ENCODE results near the gene NHLH1.

Gene NHLH1

DNA sequence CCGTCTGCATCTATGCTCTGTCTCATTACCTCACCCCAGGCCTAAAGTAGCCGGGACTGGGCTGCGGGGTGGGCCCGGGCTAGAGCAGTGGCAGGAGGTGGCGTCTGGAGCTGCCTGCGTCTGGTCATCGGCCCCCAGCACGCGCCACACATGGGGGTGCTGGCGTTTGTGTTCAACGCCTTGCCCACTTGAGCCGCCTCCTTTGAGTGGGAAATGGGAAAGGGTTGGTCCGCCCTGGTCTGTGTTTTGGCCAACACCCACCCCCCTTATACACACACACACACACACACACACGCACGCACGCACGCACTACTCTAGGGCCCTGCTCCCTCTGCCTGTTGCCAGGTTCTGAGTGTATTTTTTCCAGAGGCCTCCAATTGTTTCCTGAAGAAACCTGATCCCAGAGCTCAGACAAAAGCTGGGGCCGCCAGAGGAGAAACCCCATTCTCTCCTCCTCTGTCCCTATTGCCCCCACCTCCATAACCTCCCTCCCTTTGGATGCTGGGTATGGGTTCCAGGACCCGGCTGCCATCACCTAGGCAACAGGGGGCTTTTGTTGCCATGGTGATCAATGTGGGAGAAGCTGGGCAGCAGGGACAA is 43.6 kb downstream of the NHLH1 start:
- TF ChIP-seq, protein P1, sequence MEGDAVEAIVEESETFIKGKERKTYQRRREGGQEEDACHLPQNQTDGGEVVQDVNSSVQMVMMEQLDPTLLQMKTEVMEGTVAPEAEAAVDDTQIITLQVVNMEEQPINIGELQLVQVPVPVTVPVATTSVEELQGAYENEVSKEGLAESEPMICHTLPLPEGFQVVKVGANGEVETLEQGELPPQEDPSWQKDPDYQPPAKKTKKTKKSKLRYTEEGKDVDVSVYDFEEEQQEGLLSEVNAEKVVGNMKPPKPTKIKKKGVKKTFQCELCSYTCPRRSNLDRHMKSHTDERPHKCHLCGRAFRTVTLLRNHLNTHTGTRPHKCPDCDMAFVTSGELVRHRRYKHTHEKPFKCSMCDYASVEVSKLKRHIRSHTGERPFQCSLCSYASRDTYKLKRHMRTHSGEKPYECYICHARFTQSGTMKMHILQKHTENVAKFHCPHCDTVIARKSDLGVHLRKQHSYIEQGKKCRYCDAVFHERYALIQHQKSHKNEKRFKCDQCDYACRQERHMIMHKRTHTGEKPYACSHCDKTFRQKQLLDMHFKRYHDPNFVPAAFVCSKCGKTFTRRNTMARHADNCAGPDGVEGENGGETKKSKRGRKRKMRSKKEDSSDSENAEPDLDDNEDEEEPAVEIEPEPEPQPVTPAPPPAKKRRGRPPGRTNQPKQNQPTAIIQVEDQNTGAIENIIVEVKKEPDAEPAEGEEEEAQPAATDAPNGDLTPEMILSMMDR (IDR thresholded peaks at IDR 0.05; ENCODE audit: insufficient read depth, low read depth, low read length, missing control alignments) = no peak
- no peak for DNase-seq (ENCODE audit: low read depth)
- H3K4me3 ChIP-seq (ENCODE audit: low read depth, low read length) = no peak overlapping the region

DNA sequence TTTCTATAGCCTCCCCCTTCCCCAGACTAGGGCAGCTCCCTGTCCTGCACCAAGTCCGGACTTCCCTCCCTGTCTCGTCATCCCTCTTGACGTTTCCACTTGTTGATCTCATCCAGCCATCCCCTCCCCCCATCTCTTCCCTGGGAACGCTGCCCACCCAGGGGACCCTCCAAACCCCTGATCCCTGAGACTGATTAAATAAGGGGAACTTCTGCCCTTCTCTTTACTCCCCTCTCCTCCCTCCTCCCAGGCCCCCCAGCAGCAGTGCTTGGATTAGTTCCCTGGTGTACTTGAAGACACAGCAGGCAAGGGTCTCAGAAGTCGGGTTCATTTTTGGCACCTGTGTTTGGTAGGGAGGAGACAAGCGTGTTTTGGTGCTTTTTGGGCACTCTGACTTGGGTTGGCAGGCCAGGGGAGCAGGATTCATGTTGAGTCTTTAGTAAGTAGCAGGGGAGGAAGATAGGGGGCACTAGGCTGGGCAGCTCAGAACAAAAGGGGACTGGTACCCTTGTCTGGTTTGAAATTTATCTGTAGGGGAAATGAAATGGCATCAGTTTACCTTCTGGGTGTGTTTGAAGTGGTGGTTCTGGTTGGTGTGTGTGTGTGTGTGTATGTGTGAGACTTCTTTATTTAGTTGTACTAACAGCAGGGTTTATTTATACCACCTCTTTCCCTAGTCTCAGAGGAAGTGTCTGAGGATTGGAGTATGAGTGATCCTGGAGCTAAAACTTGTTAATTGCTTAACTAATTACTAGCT is 44.6 kb downstream of the NHLH1 start:
- DNase-seq (ENCODE audit: low read depth) = no peak
- TF ChIP-seq, protein P1 (IDR thresholded peaks at IDR 0.05; ENCODE audit: insufficient read depth, low read depth, low read length, missing control alignments) = no peak
- H3K4me3 ChIP-seq (ENCODE audit: low read depth, low read length) = no peak overlapping the region

DNA sequence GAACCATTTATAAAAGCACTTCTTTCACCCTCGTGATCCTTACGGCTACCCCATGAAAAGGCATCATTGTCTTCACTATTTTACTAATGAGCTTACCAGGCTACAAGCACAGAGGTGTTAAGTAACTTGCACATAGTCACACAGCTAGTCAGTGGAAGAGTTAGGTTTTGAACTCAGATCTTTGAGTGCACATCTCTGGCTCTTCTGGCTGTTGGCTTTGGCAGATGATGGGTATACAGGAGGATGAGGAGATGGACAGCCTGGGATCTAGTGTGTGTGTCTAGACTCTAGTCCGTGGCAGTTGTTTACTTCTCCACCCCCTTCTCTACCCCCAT is 45.1 kb downstream of the NHLH1 start:
- H3K4me3 ChIP-seq (ENCODE audit: low read depth, low read length) = no peak overlapping the region
- DNase-seq (ENCODE audit: low read depth) = no peak
- TF ChIP-seq, protein P1 (IDR thresholded peaks at IDR 0.05; ENCODE audit: insufficient read depth, low read depth, low read length, missing control alignments) = no peak

DNA sequence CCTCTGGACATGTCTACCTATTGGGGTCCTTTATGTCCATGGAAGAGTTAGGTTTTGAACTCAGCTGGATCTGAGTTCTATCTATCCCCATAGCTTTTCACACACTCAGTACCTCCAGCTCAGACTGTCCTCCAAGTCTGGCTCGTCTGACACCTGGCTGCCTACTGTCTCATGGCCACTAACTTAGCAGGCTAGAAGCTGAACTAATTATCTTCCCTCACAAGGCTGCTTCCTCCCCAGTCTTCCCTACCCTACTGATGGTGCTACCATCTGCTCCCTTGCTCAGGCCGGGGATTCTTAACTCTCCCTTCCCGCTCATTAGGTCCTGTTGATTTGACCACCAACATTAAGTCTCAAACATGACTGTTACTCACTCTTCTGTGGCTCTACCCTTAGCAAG is 46.8 kb downstream of the NHLH1 start:
- TF ChIP-seq, protein P1 (IDR thresholded peaks at IDR 0.05; ENCODE audit: insufficient read depth, low read depth, low read length, missing control alignments) = no peak
- DNase-seq (ENCODE audit: low read depth) = no peak
- no peak overlapping the region for H3K4me3 ChIP-seq (ENCODE audit: low read depth, low read length)

DNA sequence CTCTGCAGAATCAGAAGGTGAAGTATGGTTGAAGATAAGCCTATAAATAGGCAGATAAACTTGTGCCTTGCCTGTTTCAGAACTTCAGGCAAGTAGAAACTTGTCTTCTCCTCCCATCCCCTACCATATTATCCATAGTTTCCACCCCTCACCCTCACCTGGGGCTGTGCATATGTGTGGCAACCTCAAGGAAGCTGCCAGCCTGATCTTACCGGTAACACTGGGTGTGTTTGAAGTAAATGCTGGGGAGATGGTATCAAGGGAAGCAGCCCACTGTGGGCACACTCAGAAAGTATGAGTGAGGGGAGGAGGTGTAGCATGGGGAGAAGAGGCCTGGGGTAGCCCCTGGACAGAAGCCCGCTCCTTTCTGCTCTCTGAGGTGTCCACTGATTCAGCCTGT is 48.0 kb downstream of the NHLH1 start:
- TF ChIP-seq, protein P1 (IDR thresholded peaks at IDR 0.05; ENCODE audit: insufficient read depth, low read depth, low read length, missing control alignments) = no peak
- no peak for DNase-seq (ENCODE audit: low read depth)

DNA sequence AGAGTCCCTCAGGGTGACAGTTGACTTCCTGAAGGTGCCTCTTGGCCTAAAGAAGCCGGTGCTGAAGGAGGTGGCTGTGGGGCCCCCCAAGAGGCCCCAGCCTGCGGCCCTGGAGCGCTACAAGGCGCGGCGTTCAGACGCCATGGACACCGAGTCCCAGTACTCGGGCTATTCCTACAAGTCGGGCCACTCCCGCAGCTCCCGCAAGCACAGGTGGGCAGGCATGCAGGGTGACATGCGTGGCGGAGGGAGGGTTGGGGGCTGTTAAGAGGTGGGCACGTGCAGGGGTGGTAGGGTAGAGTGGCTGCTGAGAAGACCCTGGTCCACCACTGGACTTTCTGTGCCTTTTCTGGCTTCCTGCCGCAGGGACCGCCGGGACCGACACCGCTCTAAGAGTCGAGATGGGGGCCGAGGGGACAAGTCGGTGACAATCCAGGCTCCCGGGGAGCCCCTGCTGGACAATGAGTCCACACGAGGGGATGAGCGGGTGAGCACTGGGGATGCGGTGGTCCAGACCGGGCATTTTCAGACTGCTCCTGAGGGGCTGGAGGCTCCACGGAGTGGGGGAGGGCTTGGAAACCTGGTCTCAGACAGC is 48.9 kb downstream of the NHLH1 start:
- no peak for DNase-seq (ENCODE audit: low read depth)
- TF ChIP-seq, protein P1 (IDR thresholded peaks at IDR 0.05; ENCODE audit: insufficient read depth, low read depth, low read length, missing control alignments) = no peak
- H3K4me3 ChIP-seq (ENCODE audit: low read depth, low read length) = no peak overlapping the region

More for the DNA sequence above, 48.0 kb downstream of the NHLH1 start:
- H3K4me3 ChIP-seq (ENCODE audit: low read depth, low read length) = no peak overlapping the region

All from GM12865 (cell line).